ENCODE results near the gene EBI3.
"Not testable (repeated sequence)": the region's sequence is repeated elsewhere in the genome, so short reads cannot be mapped to it uniquely, and the experiment has no call there.

Gene EBI3

GRCh38 chr19:4272894-4273293, 43.6 kb downstream of the EBI3 start:
- no peak overlapping the region for H3K9ac ChIP-seq
- no peak for TF ChIP-seq CTCF (conservative IDR thresholded peaks at IDR 0.05; ENCODE audit: low read depth, low read length)
- H2AFZ ChIP-seq (ENCODE audit: low read depth), result no peak overlapping the region
- no peaks in the 10 kb centered on the region for H3K36me3 ChIP-seq (ENCODE audit: insufficient read depth)
- H3K27me3 ChIP-seq (ENCODE audit: insufficient read depth, low read depth), result peaks cover 10% of the 10 kb centered on the region; the same call in 1 of the 2 replicates
- H3K4me2 ChIP-seq, result no peak overlapping the region
- H3K79me2 ChIP-seq (ENCODE audit: insufficient read depth, low read depth), result no peaks in the 10 kb centered on the region
- H3K4me3 ChIP-seq (IDR thresholded peaks at IDR 0.05; ENCODE audit: insufficient read depth, low read depth, low read length), result no peak overlapping the region
- no peaks in the 10 kb centered on the region for H3K4me1 ChIP-seq (ENCODE audit: low read depth, poor library complexity, severe bottlenecking)
- no peaks in the 10 kb centered on the region for H4K20me1 ChIP-seq (ENCODE audit: insufficient read depth)
- H3K27ac ChIP-seq, result no peak overlapping the region

GRCh38 chr19:4274321-4274686, 45.0 kb downstream of the EBI3 start:
- not testable (repeated sequence) for H4K20me1 ChIP-seq (ENCODE audit: insufficient read depth); H3K9ac ChIP-seq; H3K4me2 ChIP-seq; H3K79me2 ChIP-seq (ENCODE audit: insufficient read depth, low read depth); H2AFZ ChIP-seq (ENCODE audit: low read depth); H3K27ac ChIP-seq; H3K36me3 ChIP-seq (ENCODE audit: insufficient read depth); H3K4me3 ChIP-seq (IDR thresholded peaks at IDR 0.05; ENCODE audit: insufficient read depth, low read depth, low read length); H3K4me1 ChIP-seq (ENCODE audit: low read depth, poor library complexity, severe bottlenecking)
- H3K27me3 ChIP-seq (ENCODE audit: insufficient read depth, low read depth), result peaks cover 18% of the 10 kb centered on the region; the same call in 1 of the 2 replicates

GRCh38 chr19:4277191-4277696, 47.9 kb downstream of the EBI3 start:
- no peak overlapping the region for H3K4me2 ChIP-seq
- H3K4me1 ChIP-seq (ENCODE audit: low read depth, poor library complexity, severe bottlenecking), result no peaks in the 10 kb centered on the region
- no peaks in the 10 kb centered on the region for H3K36me3 ChIP-seq (ENCODE audit: insufficient read depth)
- TF ChIP-seq CTCF (conservative IDR thresholded peaks at IDR 0.05; ENCODE audit: low read depth, low read length), result no peak
- H3K79me2 ChIP-seq (ENCODE audit: insufficient read depth, low read depth), result no peaks in the 10 kb centered on the region
- no peak overlapping the region for H3K4me3 ChIP-seq (IDR thresholded peaks at IDR 0.05; ENCODE audit: insufficient read depth, low read depth, low read length)
- no peak overlapping the region for H3K27ac ChIP-seq
- H3K27me3 ChIP-seq (ENCODE audit: insufficient read depth, low read depth), result peaks cover 42% of the 10 kb centered on the region
- no peaks in the 10 kb centered on the region for H4K20me1 ChIP-seq (ENCODE audit: insufficient read depth)
- H2AFZ ChIP-seq (ENCODE audit: low read depth), result no peak overlapping the region
- H3K9ac ChIP-seq, result no peak overlapping the region

- H3K36me3 ChIP-seq (ENCODE audit: insufficient read depth), result no peaks in the 10 kb centered on the region
- no peak overlapping the region for H3K4me2 ChIP-seq
- no peak overlapping the region for H3K27ac ChIP-seq
- H3K27me3 ChIP-seq (ENCODE audit: insufficient read depth, low read depth), result peaks cover 50% of the 10 kb centered on the region
- no peak for TF ChIP-seq CTCF (conservative IDR thresholded peaks at IDR 0.05; ENCODE audit: low read depth, low read length)
- no peak overlapping the region for H3K9ac ChIP-seq
- no peaks in the 10 kb centered on the region for H3K79me2 ChIP-seq (ENCODE audit: insufficient read depth, low read depth)
- H3K4me1 ChIP-seq (ENCODE audit: low read depth, poor library complexity, severe bottlenecking), result no peaks in the 10 kb centered on the region
- H3K4me3 ChIP-seq (IDR thresholded peaks at IDR 0.05; ENCODE audit: insufficient read depth, low read depth, low read length), result no peak overlapping the region
- no peaks in the 10 kb centered on the region for H4K20me1 ChIP-seq (ENCODE audit: insufficient read depth)
- H2AFZ ChIP-seq (ENCODE audit: low read depth), result no peak overlapping the region
Measured at GRCh38 chr19:4278010-4278409, 48.7 kb downstream of the EBI3 start.

GRCh38 chr19:4278419-4279266, 49.3 kb downstream of the EBI3 start, which contains the start of gene SHD:
Gene SHD (plus strand): TSS chr19:4279266. CDS start chr19:4280064, 798 bp downstream.
- Histone ChIP-seq H4K20me1 (ENCODE audit: insufficient read depth) (no peaks in the 10 kb centered on the region), H3K79me2 (ENCODE audit: insufficient read depth, low read depth) (no peaks in the 10 kb centered on the region), H3K9ac (no peak within 1 kb of the TSS), H2AFZ (ENCODE audit: low read depth) (no peak within 1 kb of the TSS), H3K27me3 (ENCODE audit: insufficient read depth, low read depth) (peaks cover 56% of the 10 kb centered on the region), H3K36me3 (ENCODE audit: insufficient read depth) (no peaks in the 10 kb centered on the region), H3K4me2 (no peak within 1 kb of the TSS), H3K4me1 (ENCODE audit: low read depth, poor library complexity, severe bottlenecking) (no peaks in the 10 kb centered on the region), H3K27ac (no peak within 1 kb of the TSS), H3K4me3 (IDR thresholded peaks at IDR 0.05; ENCODE audit: insufficient read depth, low read depth, low read length) (no peak within 1 kb of the TSS)
- TF ChIP-seq CTCF (conservative IDR thresholded peaks at IDR 0.05; ENCODE audit: low read depth, low read length), result no peak
